GM12873 (cell line): ENCODE measurements around the gene CD1E.

Experiments
- TF ChIP-seq, protein P1 (sequence below): IDR thresholded peaks from 2 replicates; pipeline ENCODE4 v1.5.1; 2012; ENCODE audit warnings: low read depth, mild to moderate bottlenecking, moderate library complexity, low read length, control low read depth; ENCODE audit not compliant: insufficient read depth; ENCODE audit errors: missing control alignments

Gene CD1E

DNA sequence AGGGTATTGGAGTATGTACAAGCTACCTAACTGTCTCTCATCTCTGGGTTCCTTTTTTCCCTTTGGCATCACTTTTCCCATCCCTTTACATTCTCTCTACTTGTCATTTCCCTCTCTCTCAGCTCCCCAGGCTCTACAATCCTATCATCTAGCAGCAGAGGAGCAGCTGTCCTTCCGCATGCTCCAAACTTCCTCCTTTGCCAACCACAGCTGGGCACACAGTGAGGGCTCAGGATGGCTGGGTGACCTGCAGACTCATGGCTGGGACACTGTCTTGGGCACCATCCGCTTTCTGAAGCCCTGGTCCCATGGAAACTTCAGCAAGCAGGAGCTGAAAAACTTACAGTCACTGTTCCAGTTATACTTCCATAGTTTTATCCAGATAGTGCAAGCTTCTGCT, 561 bp downstream of the CD1E start:
- TF ChIP-seq, protein P1, sequence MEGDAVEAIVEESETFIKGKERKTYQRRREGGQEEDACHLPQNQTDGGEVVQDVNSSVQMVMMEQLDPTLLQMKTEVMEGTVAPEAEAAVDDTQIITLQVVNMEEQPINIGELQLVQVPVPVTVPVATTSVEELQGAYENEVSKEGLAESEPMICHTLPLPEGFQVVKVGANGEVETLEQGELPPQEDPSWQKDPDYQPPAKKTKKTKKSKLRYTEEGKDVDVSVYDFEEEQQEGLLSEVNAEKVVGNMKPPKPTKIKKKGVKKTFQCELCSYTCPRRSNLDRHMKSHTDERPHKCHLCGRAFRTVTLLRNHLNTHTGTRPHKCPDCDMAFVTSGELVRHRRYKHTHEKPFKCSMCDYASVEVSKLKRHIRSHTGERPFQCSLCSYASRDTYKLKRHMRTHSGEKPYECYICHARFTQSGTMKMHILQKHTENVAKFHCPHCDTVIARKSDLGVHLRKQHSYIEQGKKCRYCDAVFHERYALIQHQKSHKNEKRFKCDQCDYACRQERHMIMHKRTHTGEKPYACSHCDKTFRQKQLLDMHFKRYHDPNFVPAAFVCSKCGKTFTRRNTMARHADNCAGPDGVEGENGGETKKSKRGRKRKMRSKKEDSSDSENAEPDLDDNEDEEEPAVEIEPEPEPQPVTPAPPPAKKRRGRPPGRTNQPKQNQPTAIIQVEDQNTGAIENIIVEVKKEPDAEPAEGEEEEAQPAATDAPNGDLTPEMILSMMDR, result no peak

DNA sequence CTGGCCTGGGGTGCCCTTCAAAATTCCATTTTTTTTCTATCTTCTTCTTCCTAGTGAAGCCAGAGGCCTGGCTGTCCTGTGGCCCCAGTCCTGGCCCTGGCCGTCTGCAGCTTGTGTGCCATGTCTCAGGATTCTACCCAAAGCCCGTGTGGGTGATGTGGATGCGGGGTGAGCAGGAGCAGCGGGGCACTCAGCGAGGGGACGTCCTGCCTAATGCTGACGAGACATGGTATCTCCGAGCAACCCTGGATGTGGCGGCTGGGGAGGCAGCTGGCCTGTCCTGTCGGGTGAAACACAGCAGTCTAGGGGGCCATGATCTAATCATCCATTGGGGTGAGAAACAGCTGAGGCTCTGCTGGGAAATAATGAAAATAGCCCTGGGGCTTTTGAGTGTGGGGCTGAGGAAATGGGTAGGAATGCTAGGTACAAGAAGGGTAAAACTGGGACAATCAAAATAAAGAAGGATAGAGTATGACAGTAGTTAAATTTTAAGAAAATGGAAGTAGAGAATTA, 2.1 kb downstream of the CD1E start:
- TF ChIP-seq, protein P1, result no peak

DNA sequence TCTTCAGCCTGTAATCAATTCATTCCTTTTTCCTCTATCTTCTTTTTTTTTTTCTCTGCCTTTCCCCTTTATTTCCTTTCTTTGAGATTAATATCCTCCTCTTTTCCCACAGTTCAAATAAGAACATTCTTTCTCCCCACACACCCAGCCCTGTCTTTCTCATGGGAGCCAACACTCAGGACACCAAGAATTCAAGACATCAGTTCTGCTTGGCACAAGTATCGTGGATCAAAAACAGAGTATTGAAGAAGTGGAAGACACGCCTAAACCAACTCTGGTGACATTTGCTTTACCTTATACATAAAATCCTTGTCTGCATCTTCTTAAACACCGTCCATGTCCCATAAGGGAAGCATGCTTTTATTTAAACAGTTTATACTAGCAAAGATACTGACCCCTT, 2.9 kb downstream of the CD1E start:
- TF ChIP-seq, protein P1, result no peak

DNA sequence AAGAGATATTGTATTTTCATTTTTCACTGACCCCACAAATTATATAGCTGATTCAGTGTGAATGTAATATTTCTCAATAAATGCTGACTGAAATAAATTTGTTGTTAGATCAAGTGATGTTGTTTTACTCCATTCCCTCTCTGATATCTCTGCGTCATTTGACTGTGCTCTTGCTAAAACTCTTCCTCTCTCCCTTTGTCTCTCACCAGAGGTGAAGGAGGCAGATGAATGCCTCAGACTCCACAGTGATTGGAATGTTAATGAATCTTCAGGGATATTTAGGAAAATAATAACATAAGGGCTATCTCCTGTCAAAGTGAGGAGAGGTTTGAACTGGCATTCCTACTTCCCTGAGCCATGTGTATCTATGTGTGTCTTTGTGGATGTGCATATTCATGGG, 3.7 kb downstream of the CD1E start:
- TF ChIP-seq, protein P1, result no peak

DNA sequence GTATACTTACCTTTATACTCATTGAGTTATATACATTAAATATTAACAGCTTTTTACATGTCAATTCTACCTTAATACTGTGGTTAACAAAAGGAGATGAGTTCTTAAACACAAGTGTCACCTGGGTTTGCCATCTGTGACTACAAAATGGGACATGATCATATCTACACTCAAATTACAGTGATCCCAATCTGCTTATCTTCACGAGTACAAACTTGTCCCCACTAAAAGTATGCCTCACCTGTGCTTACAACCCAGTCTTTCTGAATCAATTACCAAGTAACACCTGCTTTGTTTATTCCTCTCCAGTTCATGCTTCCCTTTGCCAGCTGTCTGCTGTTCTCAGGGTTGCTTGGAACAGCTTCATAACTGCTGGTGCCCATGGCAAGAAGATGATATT, 8.8 kb downstream of the CD1E start:
- TF ChIP-seq, protein P1, result no peak

DNA sequence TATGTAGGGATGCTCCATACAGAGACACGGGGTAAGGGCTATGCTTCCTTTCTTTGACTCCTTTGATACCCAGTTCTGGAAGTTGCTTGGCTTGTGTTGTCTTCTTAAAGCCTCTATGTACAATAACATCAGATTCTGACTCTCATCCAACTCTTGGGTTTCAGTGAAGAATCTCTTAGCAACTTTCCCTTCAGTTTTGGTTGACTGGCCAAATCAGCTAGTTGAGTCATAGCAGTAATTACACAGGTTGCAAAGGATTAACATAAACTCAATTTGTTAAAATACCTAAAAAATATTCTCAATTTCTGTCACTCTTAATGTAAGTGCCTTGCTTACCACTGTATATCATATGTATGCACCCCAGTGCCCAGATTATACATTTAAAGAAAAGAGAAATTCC, 9.2 kb downstream of the CD1E start:
- TF ChIP-seq, protein P1, result no peak

DNA sequence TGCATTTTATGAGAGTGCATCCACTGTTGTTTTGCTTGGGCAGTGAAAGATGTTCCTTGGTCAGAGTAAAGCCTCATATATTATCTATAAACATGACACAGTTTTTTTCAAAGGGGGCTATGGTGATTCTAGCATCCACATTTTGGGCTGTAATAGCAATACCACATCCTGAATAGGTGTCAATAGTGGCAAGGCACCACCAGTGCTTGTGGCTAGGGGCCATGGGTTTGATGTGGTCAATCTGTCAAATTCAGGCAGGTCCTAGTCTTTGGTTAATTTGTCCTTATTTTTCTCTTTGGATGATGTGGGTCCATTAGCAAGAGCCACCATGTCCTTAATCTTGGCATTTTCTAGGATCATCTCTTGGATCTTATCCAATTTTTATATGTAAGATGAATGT, 13.1 kb downstream of the CD1E start:
- TF ChIP-seq, protein P1, result no peak
